ENCODE results near the gene GPC1.

- TF ChIP-seq ZNF788 (CRISPR knock-in tag; IDR thresholded peaks at IDR 0.05; ENCODE audit: borderline replicate concordance) (no peak), ZNF124 (CRISPR knock-in tag; IDR thresholded peaks at IDR 0.05) (no peak), RAD21 (CRISPR knock-in tag; IDR thresholded peaks at IDR 0.05) (no peak), ERF (CRISPR knock-in tag; IDR thresholded peaks at IDR 0.05) (no peak), GABPB1 (CRISPR knock-in tag; IDR thresholded peaks at IDR 0.05) (no peak), NONO (IDR thresholded peaks at IDR 0.05) (no peak), NONO (CRISPR knock-in tag; conservative IDR thresholded peaks at IDR 0.05) (no peak), ZHX1 (CRISPR knock-in tag; IDR thresholded peaks at IDR 0.05; ENCODE audit: low read depth) (no peak), ZNF550 (CRISPR knock-in tag; IDR thresholded peaks at IDR 0.05; ENCODE audit: borderline replicate concordance) (no peak), PHF8 (CRISPR knock-in tag; IDR thresholded peaks at IDR 0.05) (no peak), SRF (IDR thresholded peaks at IDR 0.05; ENCODE audit: low read depth, low read length) (no peak), ZNF768 (CRISPR knock-in tag; IDR thresholded peaks at IDR 0.05) (no peak)
- TF ChIP-seq, protein P1, sequence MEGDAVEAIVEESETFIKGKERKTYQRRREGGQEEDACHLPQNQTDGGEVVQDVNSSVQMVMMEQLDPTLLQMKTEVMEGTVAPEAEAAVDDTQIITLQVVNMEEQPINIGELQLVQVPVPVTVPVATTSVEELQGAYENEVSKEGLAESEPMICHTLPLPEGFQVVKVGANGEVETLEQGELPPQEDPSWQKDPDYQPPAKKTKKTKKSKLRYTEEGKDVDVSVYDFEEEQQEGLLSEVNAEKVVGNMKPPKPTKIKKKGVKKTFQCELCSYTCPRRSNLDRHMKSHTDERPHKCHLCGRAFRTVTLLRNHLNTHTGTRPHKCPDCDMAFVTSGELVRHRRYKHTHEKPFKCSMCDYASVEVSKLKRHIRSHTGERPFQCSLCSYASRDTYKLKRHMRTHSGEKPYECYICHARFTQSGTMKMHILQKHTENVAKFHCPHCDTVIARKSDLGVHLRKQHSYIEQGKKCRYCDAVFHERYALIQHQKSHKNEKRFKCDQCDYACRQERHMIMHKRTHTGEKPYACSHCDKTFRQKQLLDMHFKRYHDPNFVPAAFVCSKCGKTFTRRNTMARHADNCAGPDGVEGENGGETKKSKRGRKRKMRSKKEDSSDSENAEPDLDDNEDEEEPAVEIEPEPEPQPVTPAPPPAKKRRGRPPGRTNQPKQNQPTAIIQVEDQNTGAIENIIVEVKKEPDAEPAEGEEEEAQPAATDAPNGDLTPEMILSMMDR (CRISPR knock-in tag; IDR thresholded peaks at IDR 0.05), result no peak
Observed at GRCh38 chr2:240391111-240392051, 44.1 kb upstream of the GPC1 start.
